Calu3 (cell line): ENCODE data around the gene TGIF2. TPM values are rescaled to one million over a fixed set of nuclear protein-coding genes. Genes with fewer than 3 reads are reported as not detected.

Source experiments
- BruUV-seq: library from RNA; stranded (reverse); fragments of 400-500 nt; replicated peaks from 2 replicates; lab custom pipeline; 2021; lab: Mats Ljungman, UMichigan
- CTCF ChIA-PET: fragments of 300-600 bp; sonication (Branson Sonifier 250); formaldehyde crosslinking; loops from one replicate; lab custom pipeline; 2022; ENCODE audit warnings: antibody characterized with exemption; lab: Charles Lee
- DNase-seq: peaks from one replicate; pipeline ENCODE4 v3.0.0; 2022
- H3K27ac Mint-ChIP-seq: one replicate; pipeline ENCODE4 v1.8.0; 2022; ENCODE audit warnings: mixed read lengths; ENCODE audit not compliant: unreplicated experiment
- H3K27me3 Mint-ChIP-seq: one replicate; pipeline ENCODE4 v1.8.0; 2022; ENCODE audit warnings: mixed read lengths; ENCODE audit not compliant: unreplicated experiment
- H3K36me3 Mint-ChIP-seq: one replicate; pipeline ENCODE4 v1.8.0; 2022; ENCODE audit warnings: mild to moderate bottlenecking, moderate library complexity, mixed read lengths; ENCODE audit not compliant: insufficient read depth, unreplicated experiment
- H3K4me1 Mint-ChIP-seq: one replicate; pipeline ENCODE4 v1.8.0; 2022; ENCODE audit warnings: mild to moderate bottlenecking, low read depth, mixed read lengths; ENCODE audit not compliant: unreplicated experiment
- H3K4me3 Mint-ChIP-seq: one replicate; pipeline ENCODE4 v1.8.0; 2022; ENCODE audit warnings: mild to moderate bottlenecking, low read depth, moderate library complexity, mixed read lengths; ENCODE audit not compliant: unreplicated experiment
- H3K9me3 Mint-ChIP-seq: one replicate; pipeline ENCODE4 v1.8.0; 2022; ENCODE audit warnings: low read depth, mixed read lengths; ENCODE audit not compliant: unreplicated experiment
- CTCF ChIP-seq: fragments of 200-600 bp; IDR thresholded peaks from one replicate; pipeline ENCODE4 v1.8.0; 2022; ENCODE audit warnings: antibody characterized with exemption; ENCODE audit not compliant: unreplicated experiment
- intact Hi-C: fragments of 100-400 bp; cut with micrococcal nuclease; formaldehyde crosslinking; loops from one replicate; pipeline ENCODE4 v1.10.0; 2022; ENCODE audit not compliant: unreplicated experiment
- total RNA-seq: library from RNA; stranded (reverse); gene quantifications from 2 replicates; pipeline ENCODE4 v1.2.3, GENCODE V29; 2022

TGIF2 gene
- total RNA-seq, 1 experiment from 2014 or later = 39.4 TPM

GRCh38 chr20:36611625-36612024 lies 38.2 kb downstream of the TGIF2 start:
- no TSS peak for BruUV-seq
- intact Hi-C loops = loop anchor here (1.0 to 5.0 kb wide), 2 partner anchors 143 to 276 kb away; no protein-coding TSS in a partner anchor
- Mint-ChIP-seq H3K9me3 (no peaks in the 10 kb centered on the region), H3K4me1 (peaks cover 45% of the 10 kb centered on the region), H3K27me3 (no peaks in the 10 kb centered on the region), H3K4me3 (no peak overlapping the region), H3K36me3 (peaks cover 80% of the 10 kb centered on the region), H3K27ac (no peak overlapping the region)
- TF ChIP-seq CTCF = no peak
- no peak for DNase-seq
- CTCF ChIA-PET = interaction anchor here (0.8 to 1.7 kb wide), 4 partner anchors 8 to 308 kb away, joined by 3 to 5 read pairs (median 4); no protein-coding TSS in a partner anchor

- CTCF ChIA-PET = interaction anchor here (1.0 to 1.1 kb wide), 2 partner anchors 8 to 9 kb away, joined by 4 to 5 read pairs; partner anchors contain the start of gene RAB5IF
- Mint-ChIP-seq H3K27ac (no peak overlapping the region), H3K9me3 (no peaks in the 10 kb centered on the region), H3K4me3 (no peak overlapping the region), H3K27me3 (no peaks in the 10 kb centered on the region), H3K36me3 (peaks cover 57% of the 10 kb centered on the region), H3K4me1 (peaks cover 22% of the 10 kb centered on the region)
- no peak for TF ChIP-seq CTCF
- intact Hi-C loops = loop anchor here (5.0 kb wide), 1 partner anchor 273 kb away; no protein-coding TSS in a partner anchor
- DNase-seq = peak; percentile 33
- BruUV-seq = no TSS peak
Observed at GRCh38 chr20:36613974-36614373, 40.6 kb downstream of the TGIF2 start.

- BruUV-seq = no TSS peak
- Mint-ChIP-seq H3K36me3 (peaks cover 47% of the 10 kb centered on the region), H3K27me3 (no peaks in the 10 kb centered on the region), H3K4me1 (peaks cover 22% of the 10 kb centered on the region), H3K9me3 (no peaks in the 10 kb centered on the region), H3K27ac (peak overlapping the region; percentile 15), H3K4me3 (no peak overlapping the region)
- CTCF ChIA-PET = interaction anchor here (1.0 kb wide), 1 partner anchor 8 kb away, joined by 5 read pairs; no protein-coding TSS in a partner anchor
- no peak for DNase-seq
- no peak for TF ChIP-seq CTCF
- intact Hi-C loops = loop anchor here (5.0 kb wide), 1 partner anchor 272 kb away; no protein-coding TSS in a partner anchor
Observed at GRCh38 chr20:36614781-36615557, 41.6 kb downstream of the TGIF2 start.

GRCh38 chr20:36620917-36621316 lies 47.5 kb downstream of the TGIF2 start:
- no peak for DNase-seq
- intact Hi-C loops = no loop called here
- BruUV-seq = no TSS peak
- Mint-ChIP-seq H3K27ac (no peak overlapping the region), H3K27me3 (no peaks in the 10 kb centered on the region), H3K36me3 (no peaks in the 10 kb centered on the region), H3K9me3 (no peaks in the 10 kb centered on the region), H3K4me1 (peaks cover 18% of the 10 kb centered on the region), H3K4me3 (no peak overlapping the region)
- no peak for TF ChIP-seq CTCF
- CTCF ChIA-PET = no interaction called here
